OCI-LY1 (cell line): ENCODE measurements around the gene SLC35A5.

Experiments used
- EZH2 ChIP-seq: fragments of 200-600 bp; sonication (generic), shearing (Covaris generic); IDR thresholded peaks from 2 replicates; pipeline ENCODE4 v1.8.0; 2017; ENCODE audit warnings: borderline replicate concordance, mixed run types, mild to moderate bottlenecking, antibody characterized with exemption, low read length, moderate library complexity, mixed read lengths
- TF ChIP-seq, protein P1 (sequence below): fragments of 200-600 bp; sonication (generic), shearing (Covaris generic); IDR thresholded peaks from 2 replicates; pipeline ENCODE4 v1.5.1; 2017; ENCODE audit warnings: mild to moderate bottlenecking, antibody characterized with exemption, low read length, moderate library complexity, mixed read lengths

DNA sequence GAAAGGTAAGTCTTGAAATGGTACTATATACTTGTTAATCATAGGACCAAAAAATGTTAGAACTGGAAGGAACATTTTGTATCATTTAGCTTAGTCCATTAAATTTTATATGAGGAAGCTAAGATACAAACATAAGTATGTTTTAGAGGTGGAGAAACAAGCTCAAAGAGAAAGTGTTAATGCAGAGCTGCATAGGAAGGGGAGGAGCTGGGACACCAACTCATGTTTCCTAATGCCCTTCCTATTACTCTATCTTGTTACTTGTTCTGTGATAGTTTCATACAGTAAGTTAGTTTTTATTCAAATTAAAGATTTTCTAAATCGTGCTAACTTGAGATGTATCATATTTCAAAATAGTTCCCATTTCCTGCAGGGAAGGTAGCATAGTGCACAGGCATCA lies 7.4 kb downstream of the SLC35A5 start:
- TF ChIP-seq, protein P1, sequence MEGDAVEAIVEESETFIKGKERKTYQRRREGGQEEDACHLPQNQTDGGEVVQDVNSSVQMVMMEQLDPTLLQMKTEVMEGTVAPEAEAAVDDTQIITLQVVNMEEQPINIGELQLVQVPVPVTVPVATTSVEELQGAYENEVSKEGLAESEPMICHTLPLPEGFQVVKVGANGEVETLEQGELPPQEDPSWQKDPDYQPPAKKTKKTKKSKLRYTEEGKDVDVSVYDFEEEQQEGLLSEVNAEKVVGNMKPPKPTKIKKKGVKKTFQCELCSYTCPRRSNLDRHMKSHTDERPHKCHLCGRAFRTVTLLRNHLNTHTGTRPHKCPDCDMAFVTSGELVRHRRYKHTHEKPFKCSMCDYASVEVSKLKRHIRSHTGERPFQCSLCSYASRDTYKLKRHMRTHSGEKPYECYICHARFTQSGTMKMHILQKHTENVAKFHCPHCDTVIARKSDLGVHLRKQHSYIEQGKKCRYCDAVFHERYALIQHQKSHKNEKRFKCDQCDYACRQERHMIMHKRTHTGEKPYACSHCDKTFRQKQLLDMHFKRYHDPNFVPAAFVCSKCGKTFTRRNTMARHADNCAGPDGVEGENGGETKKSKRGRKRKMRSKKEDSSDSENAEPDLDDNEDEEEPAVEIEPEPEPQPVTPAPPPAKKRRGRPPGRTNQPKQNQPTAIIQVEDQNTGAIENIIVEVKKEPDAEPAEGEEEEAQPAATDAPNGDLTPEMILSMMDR: no peak
- no peak for TF ChIP-seq EZH2
